Keratinocyte (primary cell): ENCODE measurements around the gene MAGI3. TPM values are rescaled to one million over a fixed set of nuclear protein-coding genes. Genes with fewer than 3 reads are reported as not detected.

Source experiments
- DNase-seq: peaks from one replicate; pipeline ENCODE4 v3.0.0-alpha.2; 2011; ENCODE audit warnings: low read depth, missing footprints, low spot score
- FAIRE-seq: peaks from 2 replicates; lab custom pipeline; 2011; peaks lifted over from hg19 to GRCh38; lab: Jason Lieb, UNC
- H2AFZ ChIP-seq: 2 replicates; pipeline ENCODE4 v1.6.0; 2012; ENCODE audit warnings: low read length, control low read depth, inconsistent platforms; ENCODE audit not compliant: control insufficient read depth
- H3K27ac ChIP-seq: 2 replicates; pipeline ENCODE4 v1.5.1; 2011; ENCODE audit warnings: low read length; ENCODE audit not compliant: control insufficient read depth, insufficient read depth
- H3K27me3 ChIP-seq: 3 replicates; pipeline ENCODE4 v1.6.0; 2011; ENCODE audit warnings: low read length; ENCODE audit not compliant: control insufficient read depth, insufficient read depth; ENCODE audit errors: extremely low read depth
- H3K36me3 ChIP-seq, 2 experiments: 2 replicates in 1 of 2; 3 replicates in 1 of 2; pipeline ENCODE4 v1.5.1; 2011; ENCODE audit warnings: low read length in 2 of 2, mild to moderate bottlenecking in 1 of 2; ENCODE audit not compliant: control insufficient read depth in 2 of 2, insufficient read depth in 2 of 2; ENCODE audit errors: extremely low read depth in 1 of 2
- H3K4me1 ChIP-seq: 3 replicates; pipeline ENCODE4 v1.5.1; 2011; ENCODE audit warnings: low read length; ENCODE audit not compliant: control insufficient read depth, insufficient read depth; ENCODE audit errors: extremely low read depth
- H3K4me2 ChIP-seq: 3 replicates; pipeline ENCODE4 v1.6.0; 2011; ENCODE audit warnings: low read depth, low read length; ENCODE audit not compliant: control insufficient read depth, insufficient read depth; ENCODE audit errors: extremely low read depth
- H3K4me3 ChIP-seq, 3 experiments: fragments of 200-600 bp in 1 of 3; sonication (generic) in 1 of 3; 2 replicates in 2 of 3; 3 replicates in 1 of 3; pipeline ENCODE4 v1.5.1; 2011 to 2016; ENCODE audit warnings: low read length in 3 of 3, mild to moderate bottlenecking in 3 of 3, control low read depth in 2 of 3, inconsistent platforms in 1 of 3, low read depth in 1 of 3, mixed read lengths in 1 of 3, mixed run types in 1 of 3, moderate library complexity in 1 of 3; ENCODE audit not compliant: control insufficient read depth in 2 of 3, insufficient read depth in 2 of 3; ENCODE audit errors: extremely low read depth in 1 of 3
- H3K79me2 ChIP-seq: 2 replicates; pipeline ENCODE4 v1.6.0; 2012; ENCODE audit warnings: low read length; ENCODE audit not compliant: control insufficient read depth, insufficient read depth
- H3K9ac ChIP-seq: 3 replicates; pipeline ENCODE4 v1.6.0; 2011; ENCODE audit warnings: low read length; ENCODE audit not compliant: control insufficient read depth, insufficient read depth; ENCODE audit errors: extremely low read depth
- H3K9me1 ChIP-seq: 3 replicates; pipeline ENCODE4 v1.6.0; 2011; ENCODE audit warnings: low read length; ENCODE audit not compliant: control insufficient read depth, insufficient read depth; ENCODE audit errors: extremely low read depth
- H3K9me3 ChIP-seq: 2 replicates; pipeline ENCODE4 v1.5.1; 2012; ENCODE audit warnings: low read depth, low read length; ENCODE audit not compliant: control insufficient read depth
- H4K20me1 ChIP-seq: 3 replicates; pipeline ENCODE4 v1.6.0; 2011; ENCODE audit warnings: low read length; ENCODE audit not compliant: control insufficient read depth, insufficient read depth; ENCODE audit errors: extremely low read depth
- CTCF ChIP-seq, 3 experiments: IDR thresholded peaks in 1 of 3; conservative IDR thresholded peaks in 1 of 3; optimal IDR thresholded peaks in 1 of 3; 2 replicates in 2 of 3; 3 replicates in 1 of 3; pipeline versions ENCODE3 to v1.5.1; 2011; ENCODE audit warnings: low read length in 3 of 3, mild to moderate bottlenecking in 3 of 3, moderate library complexity in 2 of 3, control low read depth in 1 of 3, inconsistent platforms in 1 of 3; ENCODE audit not compliant: insufficient read depth in 2 of 3; ENCODE audit errors: extremely low read depth in 1 of 3
- EZH2 ChIP-seq: IDR thresholded peaks from one replicate; pipeline ENCODE4 v1.6.1; 2012; ENCODE audit warnings: inconsistent platforms, mild to moderate bottlenecking, low read length, moderate library complexity
- dilution Hi-C: fragments of 300-500 bp; cut with MboI; formaldehyde crosslinking; loops from one replicate; pipeline ENCODE4 v1.7.0; 2020; ENCODE audit warnings: low sequenced_read_pairs; ENCODE audit not compliant: extremely low pct_ligation_motif_present
- polyA plus RNA-seq, 5 experiments: library from polyadenylated mRNA; depleted of rRNA in 3 of 5; stranded (reverse) in 3 of 5; stranded (forward) in 1 of 5; unstranded in 1 of 5; fragments of >200 nt; gene quantifications; 1 replicate in 1 of 5; 2 replicates in 3 of 5; 3 replicates in 1 of 5; pipeline versions ENCODE4 v1.2.1 to v1.2.3, GENCODE V29; 2011 to 2012; ENCODE audit warnings: missing spikeins in 2 of 5, low read depth in 1 of 5, low replicate concordance in 1 of 5

Gene MAGI3
- polyA plus RNA-seq, 1 donor (not counting 4 experiments of a cell fraction or from before 2014, with no cell fraction given), result 3.2 TPM

GRCh38 chr1:113394043-113394862, 3.9 kb downstream of the MAGI3 start:
- no peak overlapping the region for H3K9ac ChIP-seq
- no peak overlapping the region for H3K4me3 ChIP-seq
- no peak overlapping the region for H3K27ac ChIP-seq
- FAIRE-seq (no peak), DNase-seq (no peak)
- H3K27me3 ChIP-seq, result no peaks in the 10 kb centered on the region
- H4K20me1 ChIP-seq, result no peaks in the 10 kb centered on the region
- TF ChIP-seq EZH2 (no peak), CTCF (optimal IDR thresholded peaks at IDR 0.05 in 1 of 3, IDR thresholded peaks at IDR 0.05 in 1 of 3, conservative IDR thresholded peaks at IDR 0.05 in 1 of 3; ENCODE audit: extremely low read depth in 1 of 3, insufficient read depth in 2 of 3, low read length in 3 of 3) (no peak)
- no peaks in the 10 kb centered on the region for H3K9me1 ChIP-seq
- H3K4me2 ChIP-seq, result no peak overlapping the region
- peaks cover 16% of the 10 kb centered on the region for H3K79me2 ChIP-seq
- no peaks in the 10 kb centered on the region for H3K36me3 ChIP-seq
- H3K4me1 ChIP-seq, result peaks cover 20% of the 10 kb centered on the region
- dilution Hi-C loops, result no loop called here
- no peak overlapping the region for H2AFZ ChIP-seq
- no peaks in the 10 kb centered on the region for H3K9me3 ChIP-seq

DNA sequence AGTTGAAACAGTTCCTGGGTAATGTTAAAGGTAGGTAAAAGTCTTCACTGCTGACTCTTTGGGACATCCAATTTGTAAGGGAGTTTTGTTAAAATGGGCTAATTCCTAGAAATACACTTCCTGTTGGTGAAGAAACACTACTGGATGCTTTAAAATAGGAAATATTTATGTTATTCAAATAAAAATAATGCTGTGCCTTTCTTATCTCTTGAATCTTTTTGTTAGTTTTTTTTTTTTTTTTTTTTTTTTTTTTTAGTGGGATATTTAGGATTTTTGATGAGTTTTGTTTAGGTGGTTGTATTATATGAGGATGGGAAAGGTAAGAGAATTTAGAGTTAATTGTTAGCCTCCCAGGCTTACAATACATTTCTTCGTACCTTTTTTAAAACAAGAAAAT, 4.5 kb downstream of the MAGI3 start:
- Histone ChIP-seq H3K9me3 (no peaks in the 10 kb centered on the region), H3K27me3 (no peaks in the 10 kb centered on the region), H3K4me2 (no peak overlapping the region), H3K9me1 (no peaks in the 10 kb centered on the region), H3K9ac (no peak overlapping the region), H3K4me1 (peaks cover 18% of the 10 kb centered on the region), H3K36me3 (no peaks in the 10 kb centered on the region), H3K4me3 (no peak overlapping the region), H2AFZ (no peak overlapping the region), H3K27ac (no peak overlapping the region), H4K20me1 (no peaks in the 10 kb centered on the region), H3K79me2 (peaks cover 16% of the 10 kb centered on the region)
- dilution Hi-C loops, result no loop called here
- no peak for FAIRE-seq
- TF ChIP-seq CTCF (optimal IDR thresholded peaks at IDR 0.05 in 1 of 3, IDR thresholded peaks at IDR 0.05 in 1 of 3, conservative IDR thresholded peaks at IDR 0.05 in 1 of 3; ENCODE audit: extremely low read depth in 1 of 3, insufficient read depth in 2 of 3, low read length in 3 of 3), result no peak
- no peak for TF ChIP-seq EZH2
- DNase-seq, result no peak
